Adipocyte (in vitro differentiated cells): ENCODE results near the gene MCTP2.

Experiments used
- DNase-seq: peaks from one replicate; pipeline ENCODE4 v3.0.0-alpha.2; 2015; ENCODE audit warnings: low read depth
- H3K27me3 ChIP-seq: replicated peaks from 2 replicates; pipeline ENCODE4 v1.7.0; 2013; ENCODE audit warnings: mild to moderate bottlenecking, low read length, moderate library complexity; ENCODE audit not compliant: control insufficient read depth, insufficient read depth
- H3K36me3 ChIP-seq: 2 replicates; pipeline ENCODE4 v1.7.0; 2013; ENCODE audit warnings: low read length, mild to moderate bottlenecking, moderate library complexity; ENCODE audit not compliant: control insufficient read depth, insufficient read depth, severe bottlenecking
- H3K4me1 ChIP-seq: 2 replicates; pipeline ENCODE4 v1.7.0; 2013; ENCODE audit warnings: mild to moderate bottlenecking, low read length, moderate library complexity; ENCODE audit not compliant: control insufficient read depth, insufficient read depth
- H3K4me3 ChIP-seq: 2 replicates; pipeline ENCODE4 v1.7.0; 2013; ENCODE audit warnings: mild to moderate bottlenecking, low read length, moderate library complexity
- H3K9ac ChIP-seq: 2 replicates; pipeline ENCODE4 v1.7.0; 2013; ENCODE audit warnings: mild to moderate bottlenecking, low read length, moderate library complexity
- H3K9me3 ChIP-seq: 2 replicates; pipeline ENCODE4 v1.7.0; 2013; ENCODE audit warnings: mild to moderate bottlenecking, low read length, moderate library complexity; ENCODE audit not compliant: control insufficient read depth

The MCTP2 gene

DNA sequence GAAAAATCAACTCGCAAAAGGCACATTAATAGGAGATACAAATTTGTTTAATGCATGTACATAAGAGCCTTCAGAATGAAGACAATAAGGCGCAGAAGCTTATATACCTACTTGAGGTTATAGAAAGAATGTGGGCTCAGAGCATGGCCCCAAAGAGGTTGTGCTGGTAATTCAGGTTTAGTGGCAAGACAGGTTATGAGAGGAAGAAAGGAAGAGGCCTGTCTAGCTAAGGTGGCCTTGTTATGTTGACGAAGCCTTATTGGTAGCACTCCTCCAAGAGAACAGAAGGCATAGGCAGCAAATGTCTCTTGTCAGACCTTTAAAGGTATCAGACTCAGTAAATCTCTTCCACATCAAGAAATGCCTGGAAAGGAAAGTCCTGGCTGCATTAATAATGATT is 290.8 kb downstream of the MCTP2 start:
- H3K9ac ChIP-seq: no peak overlapping the region
- peaks cover 5% of the 10 kb centered on the region for H3K9me3 ChIP-seq
- no peak overlapping the region for H3K4me3 ChIP-seq

GRCh38 chr15:94523873-94524272 is 292.5 kb downstream of the MCTP2 start:
- DNase-seq: no peak
- no peak overlapping the region for H3K4me3 ChIP-seq
- no peaks in the 10 kb centered on the region for H3K27me3 ChIP-seq
- no peaks in the 10 kb centered on the region for H3K4me1 ChIP-seq
- no peaks in the 10 kb centered on the region for H3K9me3 ChIP-seq
- no peaks in the 10 kb centered on the region for H3K36me3 ChIP-seq
- H3K9ac ChIP-seq: no peak overlapping the region

More for the DNA sequence above, 290.8 kb downstream of the MCTP2 start:
- no peaks in the 10 kb centered on the region for H3K4me1 ChIP-seq
- DNase-seq: no peak
- H3K27me3 ChIP-seq: no peaks in the 10 kb centered on the region
- H3K36me3 ChIP-seq: no peaks in the 10 kb centered on the region

DNA sequence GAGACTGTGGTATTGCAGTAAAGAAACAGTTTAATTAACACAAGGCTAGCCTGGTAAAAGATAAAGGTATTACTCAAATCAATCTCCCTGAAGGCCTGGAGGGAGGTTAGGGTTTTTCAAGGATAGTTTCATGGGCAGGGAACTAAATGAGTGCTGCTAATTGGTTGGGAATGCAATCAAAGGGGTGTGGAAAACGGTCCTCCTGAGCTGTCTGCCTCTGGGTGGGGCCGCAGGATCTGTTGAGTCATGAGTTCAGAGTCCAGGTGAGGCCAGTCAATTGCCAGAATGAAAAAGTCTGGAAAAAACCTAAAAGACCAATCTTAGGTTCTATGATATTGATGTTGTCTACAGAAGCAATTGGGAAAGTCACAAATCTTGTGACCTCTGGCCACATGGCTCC is 293.2 kb downstream of the MCTP2 start:
- Histone ChIP-seq H3K4me3 (no peak overlapping the region), H3K4me1 (no peaks in the 10 kb centered on the region), H3K27me3 (no peaks in the 10 kb centered on the region), H3K9me3 (no peaks in the 10 kb centered on the region), H3K36me3 (no peaks in the 10 kb centered on the region), H3K9ac (no peak overlapping the region)
- no peak for DNase-seq

DNA sequence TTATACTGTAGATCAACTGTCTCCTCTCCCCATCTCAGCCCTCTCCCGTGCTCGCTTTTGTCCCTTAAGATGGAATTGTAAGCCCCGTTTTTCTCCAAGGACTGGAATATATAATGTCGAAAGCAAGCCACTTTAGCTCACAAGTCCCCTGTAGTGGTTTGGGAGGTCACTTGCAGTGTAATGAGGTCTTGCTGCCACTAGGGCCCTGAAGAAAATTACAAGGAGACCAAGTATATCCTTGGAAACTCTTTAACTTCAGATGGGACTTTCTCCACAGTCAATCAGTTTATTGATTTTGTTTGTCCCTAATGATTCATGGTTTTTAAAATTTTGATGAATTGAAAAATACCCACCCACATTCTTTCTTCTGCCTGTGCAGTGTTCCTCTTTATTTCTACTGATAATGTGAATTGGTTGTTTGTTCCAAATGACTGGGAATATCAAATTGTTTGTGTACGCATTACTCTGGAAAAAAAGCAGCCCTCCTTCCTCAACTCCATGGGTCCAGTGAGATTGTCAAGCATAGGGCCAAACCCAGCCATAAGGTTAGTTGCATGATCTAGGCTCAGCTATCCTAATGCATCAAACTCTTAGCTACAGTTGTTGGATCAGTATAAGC is 294.8 kb downstream of the MCTP2 start:
- Histone ChIP-seq H3K4me1 (no peaks in the 10 kb centered on the region), H3K36me3 (no peaks in the 10 kb centered on the region), H3K9me3 (no peaks in the 10 kb centered on the region), H3K9ac (no peak overlapping the region), H3K27me3 (no peaks in the 10 kb centered on the region), H3K4me3 (no peak overlapping the region)
- DNase-seq: no peak

DNA sequence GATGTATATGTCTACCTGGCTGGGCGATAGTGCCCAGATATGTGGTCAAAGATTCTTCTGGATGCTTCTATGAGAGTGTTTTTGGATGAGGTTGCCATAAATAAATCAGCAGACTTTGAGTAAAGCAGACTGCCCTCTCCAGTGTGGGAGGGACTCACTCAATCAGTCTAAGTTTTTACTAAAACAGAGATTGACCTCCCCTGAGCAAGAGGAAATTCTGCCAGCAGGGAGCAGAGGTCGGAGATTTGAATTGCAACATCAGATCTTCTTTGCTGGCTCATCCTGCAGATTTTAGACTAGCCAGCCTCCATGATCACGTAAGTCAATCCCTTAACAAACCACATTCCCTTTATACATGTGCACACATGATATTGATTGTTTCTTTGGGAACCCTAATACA is 300.9 kb downstream of the MCTP2 start:
- no peaks in the 10 kb centered on the region for H3K27me3 ChIP-seq
- DNase-seq: no peak
- H3K36me3 ChIP-seq: no peaks in the 10 kb centered on the region
- H3K9ac ChIP-seq: no peak overlapping the region
- no peaks in the 10 kb centered on the region for H3K9me3 ChIP-seq
- peaks cover 6% of the 10 kb centered on the region for H3K4me1 ChIP-seq
- H3K4me3 ChIP-seq: no peak overlapping the region
